Erythroblast (primary cell): ENCODE results near the gene ASMTL.

Experiments
- GATA1 ChIP-seq: IDR thresholded peaks from 2 replicates; pipeline ENCODE4 v1.6.1; 2011; ENCODE audit warnings: low read depth, mild to moderate bottlenecking, control low read depth, low read length, moderate library complexity
- POLR2A ChIP-seq: IDR thresholded peaks from 2 replicates; pipeline ENCODE4 v1.6.1; 2011; ENCODE audit warnings: mild to moderate bottlenecking, low read length

GRCh38 chrX:1462110-1462509 lies 9.4 kb upstream of the ASMTL start:
- TF ChIP-seq POLR2A, result no peak
- peak; percentile 4 for TF ChIP-seq GATA1
